NCI-H774 (cell line): ENCODE results near the gene NAA30.

ENCODE experiments used
- DNase-seq: peaks from one replicate; lab custom pipeline; 2025; lab: John Stamatoyannopoulos, UW

Gene NAA30

GRCh38 chr14:57400556-57401494 is 10.4 kb downstream of the NAA30 start:
- DNase-seq = no peak

- DNase-seq = no peak
Measured at GRCh38 chr14:57401501-57401900, 11.1 kb downstream of the NAA30 start.

GRCh38 chr14:57402173-57402852 is 11.9 kb downstream of the NAA30 start:
- no peak for DNase-seq

- no peak for DNase-seq
Measured at GRCh38 chr14:57403521-57403864, 13.1 kb downstream of the NAA30 start.

GRCh38 chr14:57405562-57405961 is 15.2 kb downstream of the NAA30 start:
- DNase-seq = no peak

GRCh38 chr14:57408037-57408436 is 17.7 kb downstream of the NAA30 start:
- DNase-seq = no peak

GRCh38 chr14:57408634-57409033 is 18.2 kb downstream of the NAA30 start:
- no peak for DNase-seq

GRCh38 chr14:57412341-57412740 is 22.0 kb downstream of the NAA30 start:
- no peak for DNase-seq

- DNase-seq = no peak
Measured at GRCh38 chr14:57413849-57414248, 23.5 kb downstream of the NAA30 start.

- DNase-seq = no peak
Measured at GRCh38 chr14:57417228-57417627, 26.8 kb downstream of the NAA30 start.

- DNase-seq = no peak
Measured at GRCh38 chr14:57418999-57419398, 28.6 kb downstream of the NAA30 start.

GRCh38 chr14:57420033-57420432 is 29.6 kb downstream of the NAA30 start:
- DNase-seq = no peak

GRCh38 chr14:57420986-57421385 is 30.6 kb downstream of the NAA30 start:
- no peak for DNase-seq

GRCh38 chr14:57435923-57436322 is 45.5 kb downstream of the NAA30 start:
- no peak for DNase-seq

GRCh38 chr14:57461777-57462320 is 71.5 kb downstream of the NAA30 start:
- no peak for DNase-seq

- no peak for DNase-seq
Measured at GRCh38 chr14:57462551-57462950, 72.2 kb downstream of the NAA30 start.

GRCh38 chr14:57464008-57464730 is 73.8 kb downstream of the NAA30 start:
- no peak for DNase-seq
